ENCODE results near the gene PBOV1. TPM values are rescaled to one million over a fixed set of nuclear protein-coding genes. Genes with fewer than 3 reads are reported as not detected.
A peak's percentile ranks its signal among the peaks of the same experiment; 100 is the strongest.

The PBOV1 gene
- polyA plus RNA-seq (2013): not detected

GRCh38 chr6:138218449-138218848 lies at the start of gene PBOV1:
Gene PBOV1, minus strand, starts transcription at chr6:138218491. Its CDS starts 96 bp downstream, at chr6:138218395.
- Histone ChIP-seq H3K36me3 (ENCODE audit: control insufficient read depth in 4 of 4, insufficient read depth in 4 of 4, low read length in 3 of 4) (no peaks in the 10 kb centered on the region), H3K27me3 (replicated peaks in 2 of 5; ENCODE audit: control insufficient read depth in 4 of 5, insufficient read depth in 5 of 5, low read length in 4 of 5) (peaks cover 0 to 7% (median 0%) of the 10 kb centered on the region in 5 experiments), H3K4me3 (ENCODE audit: control insufficient read depth in 1 of 7, extremely low read depth in 1 of 7, insufficient read depth in 4 of 7, low read depth in 2 of 7, low read length in 6 of 7) (no peak within 1 kb of the TSS), H3K27ac (ENCODE audit: insufficient read depth in 1 of 2, low read depth in 1 of 2, low read length in 2 of 2, poor library complexity in 1 of 2, severe bottlenecking in 2 of 2) (no peak within 1 kb of the TSS), H3K4me1 (ENCODE audit: control extremely low read depth in 1 of 4, control insufficient read depth in 4 of 4, insufficient read depth in 4 of 4, low read length in 3 of 4) (no peaks in the 10 kb centered on the region), H3K9me3 (ENCODE audit: control extremely low read depth in 1 of 5, control insufficient read depth in 4 of 5, insufficient read depth in 2 of 5, low read depth in 1 of 5, low read length in 4 of 5) (no peaks in the 10 kb centered on the region)
- CTCF ChIA-PET: no interaction called here
- no peak for DNase-seq
- WGBS (ENCODE audit: insufficient coverage): no CpG with 5 or more reads among the region's 2 CpGs
- POLR2A ChIA-PET: no interaction called here

GRCh38 chr6:138266095-138266494 lies 47.8 kb upstream of the PBOV1 start:
- no peaks in the 10 kb centered on the region for H3K4me1 ChIP-seq (ENCODE audit: control extremely low read depth in 1 of 4, control insufficient read depth in 4 of 4, insufficient read depth in 4 of 4, low read length in 3 of 4)
- H3K4me3 ChIP-seq (ENCODE audit: control insufficient read depth in 1 of 7, extremely low read depth in 1 of 7, insufficient read depth in 4 of 7, low read depth in 2 of 7, low read length in 6 of 7): no peak overlapping the region
- POLR2A ChIA-PET: no interaction called here
- WGBS (ENCODE audit: insufficient coverage): 100% methylated on average over 1 of the region's 3 CpGs
- no peaks in the 10 kb centered on the region for H3K36me3 ChIP-seq (ENCODE audit: control insufficient read depth in 4 of 4, insufficient read depth in 4 of 4, low read length in 3 of 4)
- DNase-seq: no peak
- H3K9me3 ChIP-seq (ENCODE audit: control extremely low read depth in 1 of 5, control insufficient read depth in 4 of 5, insufficient read depth in 2 of 5, low read depth in 1 of 5, low read length in 4 of 5): no peaks in the 10 kb centered on the region
- CTCF ChIA-PET: interaction anchor here (1.2 kb wide), 1 partner anchor 8 kb away, joined by 3 read pairs; no protein-coding TSS in a partner anchor
- H3K27me3 ChIP-seq (replicated peaks in 2 of 5; ENCODE audit: control insufficient read depth in 4 of 5, insufficient read depth in 5 of 5, low read length in 4 of 5): peaks cover 0 to 3% (median 0%) of the 10 kb centered on the region in 5 experiments
- no peak overlapping the region for H3K27ac ChIP-seq (ENCODE audit: insufficient read depth in 1 of 2, low read depth in 1 of 2, low read length in 2 of 2, poor library complexity in 1 of 2, severe bottlenecking in 2 of 2)

- no peaks in the 10 kb centered on the region for H3K9me3 ChIP-seq (ENCODE audit: control extremely low read depth in 1 of 5, control insufficient read depth in 4 of 5, insufficient read depth in 2 of 5, low read depth in 1 of 5, low read length in 4 of 5)
- POLR2A ChIA-PET: interaction anchor here (0.7 kb wide), 1 partner anchor 99 kb away, joined by 6 read pairs; no protein-coding TSS in a partner anchor
These were observed 46.1 kb upstream of the PBOV1 start for GRCh38 chr6:138264372-138264880.

GRCh38 chr6:138263963-138264362 lies 45.7 kb upstream of the PBOV1 start:
- Histone ChIP-seq H3K4me1 (ENCODE audit: control extremely low read depth in 1 of 4, control insufficient read depth in 4 of 4, insufficient read depth in 4 of 4, low read length in 3 of 4) (no peaks in the 10 kb centered on the region), H3K27me3 (replicated peaks in 2 of 5; ENCODE audit: control insufficient read depth in 4 of 5, insufficient read depth in 5 of 5, low read length in 4 of 5) (no peaks in the 10 kb centered on the region), H3K9me3 (ENCODE audit: control extremely low read depth in 1 of 5, control insufficient read depth in 4 of 5, insufficient read depth in 2 of 5, low read depth in 1 of 5, low read length in 4 of 5) (no peaks in the 10 kb centered on the region), H3K36me3 (ENCODE audit: control insufficient read depth in 4 of 4, insufficient read depth in 4 of 4, low read length in 3 of 4) (no peaks in the 10 kb centered on the region), H3K4me3 (ENCODE audit: control insufficient read depth in 1 of 7, extremely low read depth in 1 of 7, insufficient read depth in 4 of 7, low read depth in 2 of 7, low read length in 6 of 7) (no peak overlapping the region), H3K27ac (ENCODE audit: insufficient read depth in 1 of 2, low read depth in 1 of 2, low read length in 2 of 2, poor library complexity in 1 of 2, severe bottlenecking in 2 of 2) (no peak overlapping the region)
- peak in 1 of 3 donors; percentile 5 for DNase-seq
- CTCF ChIA-PET: no interaction called here
- POLR2A ChIA-PET: no interaction called here
- WGBS (ENCODE audit: insufficient coverage): 93% methylated on average over 3 of the region's 4 CpGs

More at GRCh38 chr6:138264372-138264880, 46.1 kb upstream of the PBOV1 start:
- no peaks in the 10 kb centered on the region for H3K4me1 ChIP-seq (ENCODE audit: control extremely low read depth in 1 of 4, control insufficient read depth in 4 of 4, insufficient read depth in 4 of 4, low read length in 3 of 4)
- no peaks in the 10 kb centered on the region for H3K27me3 ChIP-seq (replicated peaks in 2 of 5; ENCODE audit: control insufficient read depth in 4 of 5, insufficient read depth in 5 of 5, low read length in 4 of 5)
- CTCF ChIA-PET: no interaction called here
- no peak overlapping the region for H3K27ac ChIP-seq (ENCODE audit: insufficient read depth in 1 of 2, low read depth in 1 of 2, low read length in 2 of 2, poor library complexity in 1 of 2, severe bottlenecking in 2 of 2)
- peak in 2 of 3 donors; percentile 15 to 23 for DNase-seq
- no peaks in the 10 kb centered on the region for H3K36me3 ChIP-seq (ENCODE audit: control insufficient read depth in 4 of 4, insufficient read depth in 4 of 4, low read length in 3 of 4)
- H3K4me3 ChIP-seq (ENCODE audit: control insufficient read depth in 1 of 7, extremely low read depth in 1 of 7, insufficient read depth in 4 of 7, low read depth in 2 of 7, low read length in 6 of 7): no peak overlapping the region

DNA sequence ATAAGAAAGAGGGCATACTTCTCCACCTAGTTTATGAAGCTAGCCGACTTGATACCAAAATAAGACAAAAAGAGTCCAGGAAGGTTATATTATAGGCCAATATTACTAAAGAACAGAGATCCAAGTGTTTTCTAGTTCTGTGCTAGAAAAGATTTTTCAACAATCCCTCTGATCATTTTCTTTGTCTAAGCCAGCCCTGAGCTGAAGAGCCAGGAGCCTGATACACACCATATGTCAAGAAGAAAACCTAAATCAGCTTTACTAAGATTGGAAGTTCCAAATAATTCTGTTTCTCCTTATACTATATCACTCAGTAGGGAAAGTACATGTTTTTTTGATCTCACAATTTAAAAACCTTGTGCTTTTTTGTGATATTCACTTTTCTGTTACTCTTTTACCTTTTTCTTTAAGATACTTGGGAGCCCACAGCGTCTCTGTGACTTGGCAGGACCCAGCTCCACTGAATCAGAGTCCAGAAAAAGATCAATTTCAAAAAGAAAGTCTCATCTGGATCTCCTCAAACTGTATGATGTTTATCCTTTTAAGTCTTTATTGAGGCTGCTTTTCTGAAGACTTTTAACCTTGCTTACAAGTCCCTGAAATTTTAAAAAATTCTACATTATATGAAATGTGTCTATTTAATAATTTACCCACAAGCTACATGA lies 43.0 kb upstream of the PBOV1 start:
- ChIA-PET POLR2A (no interaction called here), CTCF (interaction anchor here (0.8 to 1.0 kb wide), 2 partner anchors 13 to 26 kb away, joined by 3 to 5 read pairs; no protein-coding TSS in a partner anchor)
- Histone ChIP-seq H3K27ac (ENCODE audit: insufficient read depth in 1 of 2, low read depth in 1 of 2, low read length in 2 of 2, poor library complexity in 1 of 2, severe bottlenecking in 2 of 2) (no peak overlapping the region), H3K4me1 (ENCODE audit: control extremely low read depth in 1 of 4, control insufficient read depth in 4 of 4, insufficient read depth in 4 of 4, low read length in 3 of 4) (no peaks in the 10 kb centered on the region), H3K4me3 (ENCODE audit: control insufficient read depth in 1 of 7, extremely low read depth in 1 of 7, insufficient read depth in 4 of 7, low read depth in 2 of 7, low read length in 6 of 7) (no peak overlapping the region), H3K9me3 (ENCODE audit: control extremely low read depth in 1 of 5, control insufficient read depth in 4 of 5, insufficient read depth in 2 of 5, low read depth in 1 of 5, low read length in 4 of 5) (no peaks in the 10 kb centered on the region), H3K36me3 (ENCODE audit: control insufficient read depth in 4 of 4, insufficient read depth in 4 of 4, low read length in 3 of 4) (no peaks in the 10 kb centered on the region), H3K27me3 (replicated peaks in 2 of 5; ENCODE audit: control insufficient read depth in 4 of 5, insufficient read depth in 5 of 5, low read length in 4 of 5) (no peaks in the 10 kb centered on the region)
- 80% methylated on average over 1 of the region's 2 CpGs for WGBS (ENCODE audit: insufficient coverage)
- DNase-seq: no peak

DNA sequence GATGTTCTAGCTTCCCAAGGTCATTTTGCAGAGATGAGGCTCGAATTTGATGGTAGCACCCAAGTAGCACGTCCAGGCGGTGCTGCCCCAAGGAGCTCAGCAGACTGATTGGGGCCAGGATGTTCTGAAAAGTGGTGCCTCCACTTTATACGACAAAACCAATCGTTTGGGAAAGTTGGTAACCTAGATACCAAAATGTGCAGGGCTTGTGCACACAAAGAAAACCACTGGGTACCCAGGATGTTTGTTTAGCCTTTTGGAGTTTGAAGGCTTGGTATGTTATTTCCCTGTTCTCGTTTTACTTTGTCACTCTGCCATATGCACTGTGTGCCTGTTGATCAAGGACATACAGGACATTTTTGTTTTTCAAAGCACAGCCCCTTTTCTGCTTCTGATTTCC lies 40.7 kb upstream of the PBOV1 start:
- no peaks in the 10 kb centered on the region for H3K27me3 ChIP-seq (replicated peaks in 2 of 5; ENCODE audit: control insufficient read depth in 4 of 5, insufficient read depth in 5 of 5, low read length in 4 of 5)
- POLR2A ChIA-PET: no interaction called here
- H3K9me3 ChIP-seq (ENCODE audit: control extremely low read depth in 1 of 5, control insufficient read depth in 4 of 5, insufficient read depth in 2 of 5, low read depth in 1 of 5, low read length in 4 of 5): no peaks in the 10 kb centered on the region
- H3K36me3 ChIP-seq (ENCODE audit: control insufficient read depth in 4 of 4, insufficient read depth in 4 of 4, low read length in 3 of 4): no peaks in the 10 kb centered on the region
- CTCF ChIA-PET: interaction anchor here (0.9 kb wide), 1 partner anchor 8 kb away, joined by 3 read pairs; no protein-coding TSS in a partner anchor
- 91% methylated on average over 6 of the region's 6 CpGs for WGBS (ENCODE audit: insufficient coverage)
- H3K4me3 ChIP-seq (ENCODE audit: control insufficient read depth in 1 of 7, extremely low read depth in 1 of 7, insufficient read depth in 4 of 7, low read depth in 2 of 7, low read length in 6 of 7): no peak overlapping the region
- no peaks in the 10 kb centered on the region for H3K4me1 ChIP-seq (ENCODE audit: control extremely low read depth in 1 of 4, control insufficient read depth in 4 of 4, insufficient read depth in 4 of 4, low read length in 3 of 4)
- DNase-seq: no peak
- H3K27ac ChIP-seq (ENCODE audit: insufficient read depth in 1 of 2, low read depth in 1 of 2, low read length in 2 of 2, poor library complexity in 1 of 2, severe bottlenecking in 2 of 2): no peak overlapping the region

DNA sequence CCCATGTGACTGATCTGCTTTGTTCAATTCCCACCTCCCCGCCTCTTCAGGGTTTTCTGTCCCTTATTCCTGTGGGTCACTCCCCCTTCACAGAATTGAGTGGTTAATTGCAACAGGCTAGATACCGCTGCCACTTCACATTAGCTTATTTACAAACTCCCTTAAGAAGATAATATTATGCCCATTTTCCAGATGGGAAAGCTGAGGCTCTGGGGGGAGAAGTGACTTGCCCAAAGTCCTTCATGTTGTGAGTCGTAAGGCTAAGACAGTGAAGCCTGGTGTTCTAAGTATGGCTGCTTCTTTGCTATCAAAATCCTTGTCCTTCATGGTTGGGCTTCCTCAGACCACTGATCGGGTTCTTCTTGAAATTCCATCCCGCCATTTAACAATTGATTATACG lies 39.9 kb upstream of the PBOV1 start:
- Histone ChIP-seq H3K4me1 (ENCODE audit: control extremely low read depth in 1 of 4, control insufficient read depth in 4 of 4, insufficient read depth in 4 of 4, low read length in 3 of 4) (no peaks in the 10 kb centered on the region), H3K36me3 (ENCODE audit: control insufficient read depth in 4 of 4, insufficient read depth in 4 of 4, low read length in 3 of 4) (no peaks in the 10 kb centered on the region), H3K4me3 (ENCODE audit: control insufficient read depth in 1 of 7, extremely low read depth in 1 of 7, insufficient read depth in 4 of 7, low read depth in 2 of 7, low read length in 6 of 7) (no peak overlapping the region), H3K9me3 (ENCODE audit: control extremely low read depth in 1 of 5, control insufficient read depth in 4 of 5, insufficient read depth in 2 of 5, low read depth in 1 of 5, low read length in 4 of 5) (no peaks in the 10 kb centered on the region), H3K27ac (ENCODE audit: insufficient read depth in 1 of 2, low read depth in 1 of 2, low read length in 2 of 2, poor library complexity in 1 of 2, severe bottlenecking in 2 of 2) (no peak overlapping the region), H3K27me3 (replicated peaks in 2 of 5; ENCODE audit: control insufficient read depth in 4 of 5, insufficient read depth in 5 of 5, low read length in 4 of 5) (no peaks in the 10 kb centered on the region)
- DNase-seq: no peak
- WGBS (ENCODE audit: insufficient coverage): 100% methylated on average over 3 of the region's 6 CpGs
- CTCF ChIA-PET: interaction anchor here (0.9 kb wide), 1 partner anchor 9 kb away, joined by 3 read pairs; no protein-coding TSS in a partner anchor
- POLR2A ChIA-PET: no interaction called here

All from common myeloid progenitor, CD34-positive (primary cell).